Measurements from ENCODE around the gene FITM1. TPM values are rescaled to one million over a fixed set of nuclear protein-coding genes. Genes with fewer than 3 reads are reported as not detected.

Gene FITM1
- total RNA-seq, 1 experiment from 2014 or later: 0.46 TPM

GRCh38 chr14:24098229-24098926, 32.1 kb upstream of the FITM1 start:
- Histone ChIP-seq H3K27me3 (ENCODE audit: control insufficient read depth, insufficient read depth, low read length) (no peaks in the 10 kb centered on the region), H3K9me3 (ENCODE audit: control insufficient read depth, insufficient read depth, low read depth, low read length) (no peaks in the 10 kb centered on the region), H3K36me3 (ENCODE audit: control insufficient read depth, insufficient read depth, low read length) (no peaks in the 10 kb centered on the region; the same call in 1 of the 2 replicates), H3K27ac (ENCODE audit: low read length) (no peak overlapping the region), H3K4me1 (ENCODE audit: control insufficient read depth, insufficient read depth, low read length) (peaks cover 5% of the 10 kb centered on the region; the same call in 1 of the 2 replicates), H3K4me3 (ENCODE audit: low read depth in 2 of 2, low read length in 2 of 2) (no peak overlapping the region)
- ATAC-seq: no peak
- TF ChIP-seq, protein P1, sequence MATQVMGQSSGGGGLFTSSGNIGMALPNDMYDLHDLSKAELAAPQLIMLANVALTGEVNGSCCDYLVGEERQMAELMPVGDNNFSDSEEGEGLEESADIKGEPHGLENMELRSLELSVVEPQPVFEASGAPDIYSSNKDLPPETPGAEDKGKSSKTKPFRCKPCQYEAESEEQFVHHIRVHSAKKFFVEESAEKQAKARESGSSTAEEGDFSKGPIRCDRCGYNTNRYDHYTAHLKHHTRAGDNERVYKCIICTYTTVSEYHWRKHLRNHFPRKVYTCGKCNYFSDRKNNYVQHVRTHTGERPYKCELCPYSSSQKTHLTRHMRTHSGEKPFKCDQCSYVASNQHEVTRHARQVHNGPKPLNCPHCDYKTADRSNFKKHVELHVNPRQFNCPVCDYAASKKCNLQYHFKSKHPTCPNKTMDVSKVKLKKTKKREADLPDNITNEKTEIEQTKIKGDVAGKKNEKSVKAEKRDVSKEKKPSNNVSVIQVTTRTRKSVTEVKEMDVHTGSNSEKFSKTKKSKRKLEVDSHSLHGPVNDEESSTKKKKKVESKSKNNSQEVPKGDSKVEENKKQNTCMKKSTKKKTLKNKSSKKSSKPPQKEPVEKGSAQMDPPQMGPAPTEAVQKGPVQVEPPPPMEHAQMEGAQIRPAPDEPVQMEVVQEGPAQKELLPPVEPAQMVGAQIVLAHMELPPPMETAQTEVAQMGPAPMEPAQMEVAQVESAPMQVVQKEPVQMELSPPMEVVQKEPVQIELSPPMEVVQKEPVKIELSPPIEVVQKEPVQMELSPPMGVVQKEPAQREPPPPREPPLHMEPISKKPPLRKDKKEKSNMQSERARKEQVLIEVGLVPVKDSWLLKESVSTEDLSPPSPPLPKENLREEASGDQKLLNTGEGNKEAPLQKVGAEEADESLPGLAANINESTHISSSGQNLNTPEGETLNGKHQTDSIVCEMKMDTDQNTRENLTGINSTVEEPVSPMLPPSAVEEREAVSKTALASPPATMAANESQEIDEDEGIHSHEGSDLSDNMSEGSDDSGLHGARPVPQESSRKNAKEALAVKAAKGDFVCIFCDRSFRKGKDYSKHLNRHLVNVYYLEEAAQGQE (IDR thresholded peaks at IDR 0.05; ENCODE audit: insufficient read depth in 1 of 2, low read depth in 2 of 2, low read length in 1 of 2): no peak
- CTCF ChIA-PET: no interaction called here
- no TSS peak for BruUV-seq (replicated peaks)
- POLR2A ChIA-PET: no interaction called here
- intact Hi-C loops (cut with micrococcal nuclease; ENCODE audit: unreplicated experiment): no loop called here
- in situ Hi-C loops (cut with HindIII; ENCODE audit: low pct_unique_long_range_greater_than_20kb, low sequenced_read_pairs): no loop called here
- no peak for DNase-seq (ENCODE audit: low read depth, low spot score)

- in situ Hi-C loops (cut with HindIII; ENCODE audit: low pct_unique_long_range_greater_than_20kb, low sequenced_read_pairs) (no loop called here), intact Hi-C loops (cut with micrococcal nuclease; ENCODE audit: unreplicated experiment) (no loop called here)
- POLR2A ChIA-PET: no interaction called here
- CTCF ChIA-PET: no interaction called here
- DNase-seq (ENCODE audit: low read depth, low spot score): no peak
- H3K27me3 ChIP-seq (ENCODE audit: control insufficient read depth, insufficient read depth, low read length): no peaks in the 10 kb centered on the region
- no peaks in the 10 kb centered on the region for H3K9me3 ChIP-seq (ENCODE audit: control insufficient read depth, insufficient read depth, low read depth, low read length)
- H3K4me3 ChIP-seq (ENCODE audit: low read depth in 2 of 2, low read length in 2 of 2): no peak overlapping the region
- H3K4me1 ChIP-seq (ENCODE audit: control insufficient read depth, insufficient read depth, low read length): peaks cover 5% of the 10 kb centered on the region; the same call in 1 of the 2 replicates
- no TSS peak for BruUV-seq (replicated peaks)
- TF ChIP-seq, protein P1 (IDR thresholded peaks at IDR 0.05; ENCODE audit: insufficient read depth in 1 of 2, low read depth in 2 of 2, low read length in 1 of 2): no peak
- no peak for TF ChIP-seq POLR2AphosphoS5 (IDR thresholded peaks at IDR 0.05; ENCODE audit: low read depth, low read length)
- ATAC-seq: no peak
- no peaks in the 10 kb centered on the region; the same call in 1 of the 2 replicates for H3K36me3 ChIP-seq (ENCODE audit: control insufficient read depth, insufficient read depth, low read length)
- H3K27ac ChIP-seq (ENCODE audit: low read length): no peak overlapping the region
Measured at GRCh38 chr14:24098927-24099813, 31.3 kb upstream of the FITM1 start.

All from Panc1 (cell line).